ENCODE data around the gene PTGER4.
"Not testable (repeated sequence)": the region's sequence is repeated elsewhere in the genome, so short reads cannot be mapped to it uniquely, and the experiment has no call there.

DNA sequence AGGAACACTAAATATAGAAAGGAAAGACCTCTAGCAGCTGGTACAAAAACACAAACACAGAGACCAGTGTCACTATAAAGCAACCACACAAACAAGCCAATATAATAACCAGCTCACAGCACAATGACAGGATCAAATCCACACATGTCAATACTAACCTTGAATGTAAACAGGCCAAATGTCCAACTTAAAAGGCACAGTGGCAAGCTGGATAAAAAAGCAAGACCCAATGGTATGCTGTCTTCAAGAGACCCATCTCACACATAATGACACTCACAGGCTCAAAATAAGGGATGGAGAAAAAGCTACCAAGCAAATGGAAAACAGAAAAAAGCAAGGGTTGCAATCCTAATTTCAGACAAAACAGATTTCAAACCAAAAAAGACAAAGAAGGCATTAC is 22.3 kb downstream of the PTGER4 start:
- TF ChIP-seq, protein P1, sequence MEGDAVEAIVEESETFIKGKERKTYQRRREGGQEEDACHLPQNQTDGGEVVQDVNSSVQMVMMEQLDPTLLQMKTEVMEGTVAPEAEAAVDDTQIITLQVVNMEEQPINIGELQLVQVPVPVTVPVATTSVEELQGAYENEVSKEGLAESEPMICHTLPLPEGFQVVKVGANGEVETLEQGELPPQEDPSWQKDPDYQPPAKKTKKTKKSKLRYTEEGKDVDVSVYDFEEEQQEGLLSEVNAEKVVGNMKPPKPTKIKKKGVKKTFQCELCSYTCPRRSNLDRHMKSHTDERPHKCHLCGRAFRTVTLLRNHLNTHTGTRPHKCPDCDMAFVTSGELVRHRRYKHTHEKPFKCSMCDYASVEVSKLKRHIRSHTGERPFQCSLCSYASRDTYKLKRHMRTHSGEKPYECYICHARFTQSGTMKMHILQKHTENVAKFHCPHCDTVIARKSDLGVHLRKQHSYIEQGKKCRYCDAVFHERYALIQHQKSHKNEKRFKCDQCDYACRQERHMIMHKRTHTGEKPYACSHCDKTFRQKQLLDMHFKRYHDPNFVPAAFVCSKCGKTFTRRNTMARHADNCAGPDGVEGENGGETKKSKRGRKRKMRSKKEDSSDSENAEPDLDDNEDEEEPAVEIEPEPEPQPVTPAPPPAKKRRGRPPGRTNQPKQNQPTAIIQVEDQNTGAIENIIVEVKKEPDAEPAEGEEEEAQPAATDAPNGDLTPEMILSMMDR (IDR thresholded peaks at IDR 0.05): not testable (repeated sequence)
- not testable (repeated sequence) for TF ChIP-seq POLR2A (IDR thresholded peaks at IDR 0.05)
